Mucosa of descending colon (tissue), 3 donors: ENCODE results near the gene WIPF3. TPM values are rescaled to one million over a fixed set of nuclear protein-coding genes. Genes with fewer than 3 reads are reported as not detected.
A peak's percentile ranks its signal among the peaks of the same experiment; 100 is the strongest.

Experiments
- ATAC-seq: fragments of 200-7000 bp; cut with Tn5 transposase; one replicate; pipeline ENCODE4 v1.9.1; 2020; ENCODE audit warnings: mild to moderate bottlenecking, moderate library complexity
- DNase-seq, 3 donors: peaks; one replicate each; pipeline ENCODE4 v3.0.0-alpha.2; 2020
- H3K36me3 ChIP-seq: fragments of 200-600 bp; one replicate; pipeline ENCODE4 v1.8.0; 2021; ENCODE audit warnings: low read depth, mild to moderate bottlenecking
- H3K4me1 ChIP-seq: fragments of 200-600 bp; one replicate; pipeline ENCODE4 v1.8.0; 2021; ENCODE audit warnings: low read depth, mild to moderate bottlenecking
- H3K4me3 ChIP-seq: fragments of 200-600 bp; one replicate; pipeline ENCODE4 v1.8.0; 2021; ENCODE audit warnings: mild to moderate bottlenecking
- H3K9me3 ChIP-seq: fragments of 200-600 bp; one replicate; pipeline ENCODE4 v1.8.0; 2021; ENCODE audit warnings: mild to moderate bottlenecking
- intact Hi-C, 2 donors: fragments of 100-400 bp; cut with DNase I in 1 of 2; cut with micrococcal nuclease in 1 of 2; formaldehyde crosslinking; loops; one replicate each; pipeline versions ENCODE4 v1.11.0 to v1.11.1; 2022; cut with DNase I, micrococcal nuclease
- total RNA-seq, 3 donors: library from RNA; stranded (reverse); fragmentation: NEBNext Ultra II Directional in 2 of 3; extraction: Animal tissue kit (Norgen Biotek cat#: 25700) in 2 of 3; gene quantifications; one replicate each; pipeline versions ENCODE4 v1.2.1 to v1.2.4, GENCODE V29; 2021 to 2023
- TF ChIP-seq, protein P1 (sequence below): fragments of 200-600 bp; IDR thresholded peaks from one replicate; pipeline ENCODE4 v1.8.0; 2022; ENCODE audit warnings: antibody characterized with exemption, mild to moderate bottlenecking
- donor health status: DM: no; HTN: no; CAD: no; lungs with moderate emphysema.
- donor health status: DM: no; HTN: no; CAD: no.
- donor health status: DM: no; HTN: yes; CAD: no.

The WIPF3 gene
- total RNA-seq, 3 donors from 2014 or later, result 0.89 to 2.2 (median 1.2) TPM

DNA sequence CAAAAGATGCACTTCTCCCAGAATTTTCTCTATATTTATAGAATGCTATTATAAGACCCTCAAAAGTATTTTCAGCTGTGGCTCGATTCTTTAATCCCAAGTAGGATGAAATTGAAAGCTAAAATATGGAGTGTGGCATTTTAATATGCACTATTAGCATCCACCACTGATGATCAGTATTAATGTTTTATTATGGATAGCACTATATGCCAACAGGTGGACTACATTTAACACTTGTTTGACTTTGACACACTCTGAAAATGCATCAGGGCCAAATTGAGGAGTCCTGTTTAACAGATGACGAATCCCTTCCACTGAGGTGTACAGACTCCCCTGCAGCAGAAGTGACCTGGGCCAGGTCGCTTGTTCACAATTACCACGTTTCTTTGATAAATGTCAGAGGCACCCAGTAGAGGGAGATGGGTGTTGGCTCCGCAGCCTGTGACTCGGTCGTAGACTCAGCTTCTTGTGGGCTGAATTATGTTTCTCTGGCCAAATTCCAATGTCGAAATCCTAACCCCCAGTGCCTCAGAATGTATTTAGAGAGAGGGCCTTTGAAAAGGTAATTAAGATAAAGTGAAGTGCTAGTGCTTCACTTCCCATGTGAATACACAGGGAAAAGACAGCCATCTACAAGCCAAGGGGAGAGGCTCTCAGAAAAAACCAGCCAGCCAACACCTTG is 48.1 kb downstream of the WIPF3 start:
- no peaks in the 10 kb centered on the region for H3K4me1 ChIP-seq
- intact Hi-C loops, result no loop called here
- no peak overlapping the region for H3K4me3 ChIP-seq
- DNase-seq (no peak), ATAC-seq (peak; percentile 36)
- no peaks in the 10 kb centered on the region for H3K9me3 ChIP-seq
- no peaks in the 10 kb centered on the region for H3K36me3 ChIP-seq
- TF ChIP-seq, protein P1, sequence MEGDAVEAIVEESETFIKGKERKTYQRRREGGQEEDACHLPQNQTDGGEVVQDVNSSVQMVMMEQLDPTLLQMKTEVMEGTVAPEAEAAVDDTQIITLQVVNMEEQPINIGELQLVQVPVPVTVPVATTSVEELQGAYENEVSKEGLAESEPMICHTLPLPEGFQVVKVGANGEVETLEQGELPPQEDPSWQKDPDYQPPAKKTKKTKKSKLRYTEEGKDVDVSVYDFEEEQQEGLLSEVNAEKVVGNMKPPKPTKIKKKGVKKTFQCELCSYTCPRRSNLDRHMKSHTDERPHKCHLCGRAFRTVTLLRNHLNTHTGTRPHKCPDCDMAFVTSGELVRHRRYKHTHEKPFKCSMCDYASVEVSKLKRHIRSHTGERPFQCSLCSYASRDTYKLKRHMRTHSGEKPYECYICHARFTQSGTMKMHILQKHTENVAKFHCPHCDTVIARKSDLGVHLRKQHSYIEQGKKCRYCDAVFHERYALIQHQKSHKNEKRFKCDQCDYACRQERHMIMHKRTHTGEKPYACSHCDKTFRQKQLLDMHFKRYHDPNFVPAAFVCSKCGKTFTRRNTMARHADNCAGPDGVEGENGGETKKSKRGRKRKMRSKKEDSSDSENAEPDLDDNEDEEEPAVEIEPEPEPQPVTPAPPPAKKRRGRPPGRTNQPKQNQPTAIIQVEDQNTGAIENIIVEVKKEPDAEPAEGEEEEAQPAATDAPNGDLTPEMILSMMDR, result no peak

DNA sequence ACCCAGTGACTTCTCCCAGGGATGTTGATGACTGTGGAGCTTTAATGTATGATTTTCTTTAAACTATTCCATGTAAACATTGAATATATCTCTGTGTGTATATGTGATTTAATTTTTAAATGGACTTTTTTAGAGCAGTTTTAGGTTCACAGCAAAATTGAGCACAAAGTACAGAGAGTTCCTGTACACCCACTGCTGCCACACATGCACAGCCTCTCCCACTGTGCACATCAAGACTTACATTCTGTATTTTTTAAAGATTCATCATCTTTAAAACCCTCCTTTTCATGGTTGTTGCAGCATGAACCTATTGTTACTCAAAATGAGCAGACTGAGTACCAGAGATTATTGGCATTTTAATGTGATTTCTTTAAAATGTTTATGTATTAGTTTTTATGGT is 51.3 kb downstream of the WIPF3 start:
- ATAC-seq, result no peak
- H3K4me1 ChIP-seq, result no peaks in the 10 kb centered on the region
- H3K9me3 ChIP-seq, result no peaks in the 10 kb centered on the region
- DNase-seq, result no peak
- TF ChIP-seq, protein P1, result no peak
- H3K4me3 ChIP-seq, result no peak overlapping the region
- no peaks in the 10 kb centered on the region for H3K36me3 ChIP-seq
- intact Hi-C loops, result no loop called here

DNA sequence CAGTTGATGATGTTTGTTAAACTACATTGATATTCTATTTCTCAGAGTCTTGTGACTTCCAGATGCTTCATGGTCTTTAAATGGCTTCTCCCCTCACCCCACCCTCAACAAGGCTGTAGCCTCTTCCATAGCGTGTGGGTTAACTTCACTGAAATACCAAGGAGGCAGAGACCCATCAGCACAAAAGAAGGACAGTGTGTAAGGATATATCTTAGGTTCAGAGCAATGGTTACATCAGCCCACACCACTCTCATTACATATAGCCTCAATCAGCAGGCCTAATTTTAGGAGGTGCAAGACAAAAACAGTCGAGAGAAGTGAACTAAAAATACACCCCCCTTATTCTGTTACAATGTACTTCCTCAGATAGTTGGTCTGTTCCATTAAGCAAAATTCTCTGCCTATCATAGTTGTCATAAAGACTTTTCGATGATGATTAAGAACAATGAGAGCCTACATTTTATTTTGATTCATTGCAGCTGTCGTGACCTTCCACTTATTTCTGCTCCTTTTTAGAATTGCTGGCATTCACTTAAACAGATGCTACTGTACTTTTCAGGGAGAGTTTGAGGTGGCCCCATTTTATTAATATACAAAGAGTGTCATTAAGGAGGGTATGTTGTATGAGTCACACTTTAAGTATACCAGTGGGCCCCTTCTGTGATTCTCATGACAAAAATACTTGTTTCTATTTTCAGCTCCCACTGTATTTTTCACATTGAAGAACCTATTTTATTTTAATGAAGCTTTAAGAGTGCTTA is 52.1 kb downstream of the WIPF3 start:
- Histone ChIP-seq H3K4me3 (no peak overlapping the region), H3K36me3 (no peaks in the 10 kb centered on the region), H3K4me1 (no peaks in the 10 kb centered on the region), H3K9me3 (no peaks in the 10 kb centered on the region)
- intact Hi-C loops, result no loop called here
- ATAC-seq (no peak), DNase-seq (no peak)
- TF ChIP-seq, protein P1, result no peak

DNA sequence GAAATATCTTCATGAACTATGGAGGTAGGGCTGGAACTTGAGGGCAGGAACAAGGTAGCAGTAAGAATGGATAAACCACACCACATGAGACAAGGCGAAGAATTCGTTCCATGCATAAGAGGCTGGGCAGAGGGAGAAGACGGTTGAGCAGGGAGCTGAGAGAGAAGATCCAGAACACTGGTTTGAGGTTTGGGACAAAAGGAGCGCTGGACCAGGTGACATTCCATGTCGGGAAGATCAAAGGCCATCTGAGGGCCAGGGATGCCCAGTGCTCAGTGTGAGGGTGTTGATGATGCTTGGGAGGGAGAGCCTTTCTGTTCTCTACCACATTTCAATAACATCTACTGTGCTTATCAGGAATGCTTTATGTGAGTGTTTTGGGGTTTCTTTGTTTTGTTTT is 52.8 kb downstream of the WIPF3 start:
- Histone ChIP-seq H3K36me3 (no peaks in the 10 kb centered on the region), H3K4me3 (no peak overlapping the region), H3K9me3 (no peaks in the 10 kb centered on the region), H3K4me1 (no peaks in the 10 kb centered on the region)
- intact Hi-C loops, result no loop called here
- ATAC-seq, result no peak
- DNase-seq, result no peak
- TF ChIP-seq, protein P1, result no peak

DNA sequence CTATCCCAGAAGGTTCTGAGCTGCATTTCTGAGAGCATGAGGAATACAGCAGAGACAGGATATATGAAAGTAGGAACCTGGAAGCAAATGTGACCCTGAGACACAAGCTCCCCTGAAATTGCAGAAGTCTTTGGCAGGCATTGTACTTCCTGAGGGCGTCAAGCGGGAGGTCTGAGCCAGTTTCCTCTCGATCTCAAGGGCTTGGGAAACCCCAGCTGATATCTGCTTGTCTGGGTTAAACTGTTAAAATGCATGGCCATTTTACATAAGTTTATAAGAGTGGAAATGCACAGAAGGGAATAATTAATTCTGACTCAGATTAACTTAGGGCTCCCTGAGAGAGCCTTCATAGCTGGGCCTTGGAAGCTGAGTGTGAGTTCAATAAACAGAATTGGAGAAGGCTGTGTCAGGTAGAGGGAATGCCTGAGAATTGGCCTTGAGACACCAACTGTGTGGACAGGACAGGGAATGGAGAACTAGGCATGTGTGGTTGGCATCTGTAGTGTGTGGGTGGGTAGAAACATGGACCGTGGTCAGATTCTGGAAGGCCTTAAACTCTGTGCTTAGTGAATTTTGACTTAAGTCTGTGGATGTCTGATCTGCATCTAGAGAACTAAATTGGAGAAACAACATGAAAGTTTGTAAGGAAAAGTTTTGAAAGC is 53.3 kb downstream of the WIPF3 start:
- ATAC-seq (peak; percentile 17), DNase-seq (peak in 1 of 3 donors; percentile 6)
- TF ChIP-seq, protein P1, result no peak
- Histone ChIP-seq H3K4me3 (no peak overlapping the region), H3K4me1 (no peaks in the 10 kb centered on the region), H3K9me3 (no peaks in the 10 kb centered on the region), H3K36me3 (no peaks in the 10 kb centered on the region)
- intact Hi-C loops, result no loop called here
